ENCODE data around the gene MFSD6L.

Gene MFSD6L

DNA sequence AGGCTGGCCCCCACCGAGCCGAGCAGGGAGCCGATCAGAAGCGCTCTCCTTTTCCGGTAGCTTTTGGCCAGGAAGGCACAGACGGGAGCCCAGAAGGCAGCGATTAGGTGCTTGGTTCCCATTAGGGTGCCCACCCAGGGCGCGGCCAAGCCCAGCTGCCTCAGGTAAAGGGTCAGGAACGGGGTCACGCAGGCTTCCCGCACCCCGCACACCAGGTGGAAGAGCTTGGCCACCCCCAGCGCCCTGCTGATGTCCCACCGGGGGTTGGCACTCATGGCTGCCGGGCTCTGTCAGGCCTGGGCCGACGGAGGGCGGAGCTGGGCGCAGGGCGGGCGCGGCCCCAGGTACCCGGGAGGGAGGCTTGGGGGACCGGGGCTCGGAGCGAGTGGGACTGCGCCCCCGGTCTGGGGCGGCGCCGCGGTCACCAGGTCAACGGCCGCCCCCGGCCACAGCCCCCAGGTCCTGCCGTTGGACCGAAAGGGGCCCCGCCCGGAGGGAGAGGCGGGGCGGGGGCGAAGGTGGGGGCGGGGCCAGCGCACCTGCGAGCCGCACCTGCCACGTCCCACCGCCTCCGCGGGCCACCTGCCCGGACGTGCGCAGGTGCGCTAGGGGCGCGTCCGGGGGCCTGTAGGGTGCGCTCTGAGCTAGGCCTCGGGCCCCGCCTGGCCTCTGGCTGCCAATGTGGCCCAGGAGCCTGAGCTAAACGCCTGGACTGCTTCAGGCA, at the start of gene MFSD6L:
Gene MFSD6L, minus strand, starts transcription at position 520 of the 724 bp plus-strand sequence. Its CDS starts 245 bp downstream, at position 275.
- peak; percentile 6 for DNase-seq

- no peak for DNase-seq
These were observed 48.7 kb upstream of the MFSD6L start for GRCh38 chr17:8847891-8848290.

DNA sequence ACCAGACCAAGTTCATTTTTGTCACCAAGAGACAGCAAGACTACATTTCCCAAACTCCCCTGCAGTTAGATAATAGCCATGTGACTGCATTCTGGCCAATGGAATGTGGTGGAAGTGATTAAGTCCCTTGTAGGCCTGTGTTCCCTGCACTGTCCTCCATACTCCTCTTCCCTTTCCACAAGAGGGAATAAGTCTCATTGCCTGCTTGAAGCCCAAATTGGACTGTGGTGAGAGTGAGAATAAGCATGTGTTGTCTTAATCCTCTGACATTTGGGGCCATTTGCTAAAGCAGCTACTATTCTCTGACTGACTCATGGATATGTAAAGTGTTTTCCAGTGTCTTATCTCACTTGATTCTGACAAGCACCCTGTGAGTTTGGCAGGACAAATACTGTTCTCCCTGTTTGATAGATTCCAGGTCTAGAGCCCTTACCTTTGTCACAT, 47.6 kb upstream of the MFSD6L start:
- DNase-seq = no peak

GRCh38 chr17:8844229-8845218, 45.4 kb upstream of the MFSD6L start:
- DNase-seq = no peak

- no peak for DNase-seq
These were observed 44.2 kb upstream of the MFSD6L start for GRCh38 chr17:8843344-8843743.

DNA sequence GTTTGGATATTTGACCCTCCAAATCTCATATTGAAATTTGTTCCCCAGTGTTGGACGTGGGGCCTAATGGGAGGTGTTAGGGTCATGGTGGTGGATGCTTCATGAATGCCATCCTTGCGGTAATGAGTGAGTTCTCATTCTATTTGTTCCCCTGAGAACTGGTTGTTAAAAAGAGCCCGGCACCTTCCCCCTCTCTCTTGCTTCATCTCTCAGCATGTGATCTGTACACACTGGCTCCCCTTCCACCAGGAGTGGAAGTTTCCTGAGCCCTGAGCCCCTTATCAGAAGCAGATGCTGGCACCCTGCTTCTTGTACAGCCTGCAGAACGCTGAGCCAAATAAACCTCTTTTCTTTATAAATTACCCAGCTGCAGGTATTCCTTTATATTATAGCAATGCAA, 42.7 kb upstream of the MFSD6L start:
- no peak for DNase-seq

GRCh38 chr17:8839410-8839935, 40.3 kb upstream of the MFSD6L start:
- no peak for DNase-seq

GRCh38 chr17:8838551-8839095, 39.5 kb upstream of the MFSD6L start:
- DNase-seq = no peak

- DNase-seq = no peak
These were observed 38.5 kb upstream of the MFSD6L start for GRCh38 chr17:8837563-8838075.

- DNase-seq = no peak
These were observed 37.8 kb upstream of the MFSD6L start for GRCh38 chr17:8836821-8837562.

DNA sequence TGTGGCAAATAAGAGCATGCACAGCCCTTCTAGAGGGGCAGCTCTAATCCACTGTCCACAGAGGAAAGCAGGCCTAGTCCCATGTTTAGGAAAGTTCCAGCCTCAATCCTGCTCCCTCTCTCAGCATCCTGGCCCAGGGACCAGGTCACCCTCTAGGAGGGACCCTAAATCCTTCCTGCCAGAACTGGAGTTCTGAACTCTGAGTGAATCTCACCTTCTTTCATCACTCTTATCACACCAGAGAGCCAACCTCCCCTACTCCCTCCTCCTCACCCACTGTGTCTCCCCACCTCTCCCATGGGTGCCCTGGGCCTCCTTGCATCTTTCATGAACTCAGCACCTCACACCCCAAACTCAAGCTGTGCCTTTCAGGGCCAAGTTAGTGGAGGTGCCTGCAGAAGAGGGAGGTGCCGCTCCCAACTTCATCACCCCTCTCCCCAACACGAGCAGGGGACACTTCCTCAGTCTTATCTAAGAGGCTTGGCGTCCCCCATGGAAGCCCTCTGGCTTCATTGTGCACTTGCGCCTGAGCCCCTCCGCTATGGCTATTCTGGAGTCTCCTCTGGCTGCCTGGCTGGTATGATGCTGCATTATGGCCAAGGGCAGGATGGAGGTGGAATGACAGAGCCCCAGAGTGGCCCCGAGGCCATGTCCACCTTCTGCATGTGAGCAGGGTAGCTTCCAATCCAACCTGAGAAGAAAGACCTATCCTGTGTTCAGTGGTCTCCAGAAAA, 36.6 kb upstream of the MFSD6L start:
- DNase-seq = no peak

GRCh38 chr17:8835106-8835505, 35.9 kb upstream of the MFSD6L start:
- no peak for DNase-seq

- DNase-seq = no peak
These were observed 33.7 kb upstream of the MFSD6L start for GRCh38 chr17:8832711-8833352.

DNA sequence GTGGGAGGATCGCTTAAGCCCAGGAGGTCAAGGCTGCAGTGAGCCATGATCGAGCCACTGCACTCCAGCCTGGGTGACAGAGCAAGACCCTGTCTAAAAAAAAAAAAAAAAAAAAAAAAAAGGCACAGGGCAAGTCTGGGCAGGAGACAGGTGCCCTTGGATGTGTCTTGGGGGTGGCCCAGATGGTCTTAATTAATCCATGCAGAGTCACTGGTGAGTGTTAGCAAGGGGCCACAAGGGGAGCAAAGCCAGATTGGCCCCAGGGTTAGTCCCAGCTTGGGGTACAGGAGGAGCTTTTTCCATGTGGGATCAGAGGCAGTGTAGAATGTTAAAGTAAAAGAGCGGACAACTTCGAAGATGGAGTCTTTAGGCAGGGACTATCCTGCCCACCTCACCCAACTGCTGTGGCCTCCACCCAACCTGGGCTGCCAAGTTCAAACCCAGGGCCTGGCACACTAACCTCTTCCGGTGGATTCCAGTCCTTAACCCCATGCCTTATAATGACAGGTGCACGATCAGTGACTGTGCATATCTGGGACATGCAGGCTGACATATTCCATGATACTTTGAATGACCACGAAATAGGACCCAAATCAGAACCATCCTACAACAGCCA, 32.2 kb upstream of the MFSD6L start:
- no peak for DNase-seq

DNA sequence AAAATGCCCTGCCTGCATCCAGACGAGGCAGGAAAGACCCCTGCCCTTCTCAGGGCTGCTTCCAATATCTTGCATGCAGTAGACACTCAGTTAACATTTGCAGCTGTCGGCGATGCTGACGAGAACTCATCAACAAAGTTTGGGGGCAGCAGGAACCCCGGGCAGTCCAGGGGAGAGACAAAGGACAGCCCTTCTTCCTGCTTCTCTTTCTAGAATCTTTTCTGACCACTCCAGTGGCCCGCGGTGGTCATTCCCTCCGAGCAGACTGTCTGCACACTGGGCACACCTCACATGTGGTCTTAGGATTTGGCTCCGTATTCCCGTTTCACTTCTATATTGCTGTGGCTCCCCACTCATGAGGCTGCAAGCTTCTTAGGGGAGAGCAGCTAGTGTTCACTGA, 31.0 kb upstream of the MFSD6L start:
- no peak for DNase-seq

- no peak for DNase-seq
These were observed 30.1 kb upstream of the MFSD6L start for GRCh38 chr17:8829036-8829941.

DNA sequence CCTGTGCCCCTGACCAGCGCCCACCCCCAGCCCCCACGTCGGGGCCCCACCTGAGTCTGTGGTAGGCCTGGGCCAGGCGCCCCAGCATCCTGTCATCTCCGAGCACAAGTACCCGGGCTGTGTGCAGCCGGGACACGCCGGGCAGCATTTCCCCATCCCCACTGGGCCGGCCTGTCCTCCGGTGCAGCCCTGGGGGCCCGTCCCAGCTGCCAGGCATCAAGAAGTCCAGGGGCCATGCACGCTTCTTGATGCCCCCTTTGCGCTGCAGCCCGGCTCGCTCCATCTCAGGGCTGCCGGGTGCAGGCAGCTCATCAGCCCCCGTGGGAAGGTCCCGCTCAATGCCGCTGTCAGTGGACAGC, 29.3 kb upstream of the MFSD6L start:
- DNase-seq = no peak

- no peak for DNase-seq
These were observed 27.8 kb upstream of the MFSD6L start for GRCh38 chr17:8826808-8827435.

DNA sequence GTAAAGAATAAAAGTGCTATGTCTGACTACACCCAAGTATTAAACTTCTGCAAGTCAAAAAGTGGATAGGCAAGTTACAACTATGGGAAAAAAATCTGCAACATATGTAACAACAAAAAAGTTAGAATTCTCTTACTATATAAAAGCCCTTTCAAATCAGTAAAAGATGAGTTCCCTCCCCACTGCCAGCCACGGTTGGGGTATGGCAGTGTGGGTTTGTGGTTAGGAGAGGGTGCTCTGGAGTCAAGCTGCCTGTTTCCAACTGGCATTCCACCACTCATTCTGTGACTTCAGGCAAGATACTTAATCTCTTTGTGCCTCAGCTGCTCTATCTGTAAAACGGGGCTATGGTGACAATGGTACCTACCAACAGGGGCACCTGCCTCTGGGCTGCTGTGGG, 26.6 kb upstream of the MFSD6L start:
- DNase-seq = no peak
